HEK293 (cell line): ENCODE data around the gene DUSP22.
A peak's percentile ranks its signal among the peaks of the same experiment; 100 is the strongest.

ENCODE experiments used
- CTCF ChIA-PET: fragments of 350-600 bp; formaldehyde crosslinking; extraction: SDS; loops from one replicate; lab custom pipeline; 2021; ENCODE audit warnings: antibody characterized with exemption; lab: Yijun Ruan, JAX
- POLR2A ChIA-PET: fragments of 300-600 bp; formaldehyde crosslinking; extraction: SDS; loops from one replicate; lab custom pipeline; 2020; ENCODE audit warnings: antibody characterized with exemption, inconsistent platforms; lab: Yijun Ruan, JAX
- H3K27ac ChIP-seq: fragments of 200-500 bp; sonication (Bioruptor generic); 2 replicates; pipeline ENCODE4 v1.5.1; 2014; ENCODE audit warnings: low read depth, low read length, control low read depth, inconsistent platforms; ENCODE audit errors: extremely low read depth
- H3K36me3 ChIP-seq, 2 experiments: fragments of 200-500 bp in 1 of 2; sonication (Bioruptor generic) in 1 of 2; 1 replicate in 1 of 2; 2 replicates in 1 of 2; pipeline ENCODE4 v1.5.1; 2014 to 2017; ENCODE audit warnings: inconsistent platforms in 2 of 2, low read length in 2 of 2; ENCODE audit not compliant: control insufficient read depth in 2 of 2, insufficient read depth in 1 of 2
- H3K4me1 ChIP-seq: fragments of 200-500 bp; sonication (Bioruptor generic); 2 replicates; pipeline ENCODE4 v1.5.1; 2014; ENCODE audit warnings: mild to moderate bottlenecking, low read length, inconsistent platforms; ENCODE audit not compliant: control insufficient read depth, insufficient read depth
- H3K4me3 ChIP-seq: 2 replicates; pipeline ENCODE4 v1.5.1; 2011; ENCODE audit warnings: low read depth, mild to moderate bottlenecking, control low read depth, low read length, moderate library complexity
- H3K9me3 ChIP-seq: fragments of 200-500 bp; sonication (Bioruptor generic); 2 replicates; pipeline ENCODE4 v1.5.1; 2014; ENCODE audit warnings: low read depth, low read length, inconsistent platforms; ENCODE audit not compliant: control insufficient read depth, insufficient read depth
- ELK4 ChIP-seq: IDR thresholded peaks from 2 replicates; pipeline ENCODE4 v1.6.1; 2011; ENCODE audit warnings: mild to moderate bottlenecking, low read depth, low read length, borderline replicate concordance
- FEZF1 ChIP-seq: fragments of 450-650 bp; formaldehyde crosslinking; IDR thresholded peaks from 2 replicates; pipeline ENCODE4 v1.5.1; 2016; ENCODE audit warnings: missing biosample characterization, missing genetic modification characterization
- GLIS1 ChIP-seq: fragments of 450-650 bp; formaldehyde crosslinking; IDR thresholded peaks from 2 replicates; pipeline ENCODE4 v1.5.1; 2016; ENCODE audit warnings: missing biosample characterization, missing genetic modification characterization
- HOXC10 ChIP-seq: sonication (generic); formaldehyde crosslinking; IDR thresholded peaks from 2 replicates; pipeline ENCODE4 v1.8.1; 2023; ENCODE audit warnings: mild to moderate bottlenecking, missing genetic modification reagents
- KLF9 ChIP-seq: fragments of 450-650 bp; formaldehyde crosslinking; IDR thresholded peaks from 2 replicates; pipeline ENCODE4 v1.5.1; 2016; ENCODE audit warnings: missing biosample characterization, missing genetic modification characterization, low read depth
- SCRT2 ChIP-seq: fragments of 450-650 bp; formaldehyde crosslinking; IDR thresholded peaks from 2 replicates; pipeline ENCODE4 v1.5.1; 2016; ENCODE audit warnings: missing biosample characterization, missing genetic modification characterization
- ZBTB20 ChIP-seq: fragments of 450-650 bp; formaldehyde crosslinking; IDR thresholded peaks from 2 replicates; pipeline ENCODE4 v1.5.1; 2016; ENCODE audit warnings: missing biosample characterization, missing genetic modification characterization
- ZBTB44 ChIP-seq: fragments of 450-650 bp; IDR thresholded peaks from 2 replicates; pipeline ENCODE4 v1.5.1; 2018; ENCODE audit warnings: missing biosample characterization, mild to moderate bottlenecking, missing genetic modification characterization
- ZBTB48 ChIP-seq: fragments of 450-650 bp; formaldehyde crosslinking; IDR thresholded peaks from 2 replicates; pipeline ENCODE4 v1.5.1; 2016; ENCODE audit warnings: missing biosample characterization, missing genetic modification characterization
- ZBTB49 ChIP-seq: fragments of 450-650 bp; formaldehyde crosslinking; IDR thresholded peaks from 2 replicates; pipeline ENCODE4 v1.5.1; 2016; ENCODE audit warnings: missing biosample characterization, missing genetic modification characterization, low read depth
- ZBTB7A ChIP-seq: fragments of 450-650 bp; formaldehyde crosslinking; IDR thresholded peaks from 2 replicates; pipeline ENCODE4 v1.5.1; 2016; ENCODE audit warnings: low read depth, missing biosample characterization, missing genetic modification characterization
- ZFP37 ChIP-seq: fragments of 450-650 bp; formaldehyde crosslinking; IDR thresholded peaks from 2 replicates; pipeline ENCODE4 v1.5.1; 2016; ENCODE audit warnings: missing biosample characterization, missing genetic modification characterization
- ZNF148 ChIP-seq: fragments of 450-650 bp; formaldehyde crosslinking; IDR thresholded peaks from 2 replicates; pipeline ENCODE4 v1.5.0; 2017; ENCODE audit warnings: missing biosample characterization, missing genetic modification characterization, borderline replicate concordance
- ZNF202 ChIP-seq: fragments of 450-650 bp; formaldehyde crosslinking; IDR thresholded peaks from 2 replicates; pipeline ENCODE4 v1.5.1; 2016; ENCODE audit warnings: missing biosample characterization, missing genetic modification characterization, borderline replicate concordance
- ZNF324 ChIP-seq: fragments of 450-650 bp; formaldehyde crosslinking; IDR thresholded peaks from 2 replicates; pipeline ENCODE4 v1.5.1; 2016; ENCODE audit warnings: missing biosample characterization, missing genetic modification characterization
- ZNF335 ChIP-seq: fragments of 450-650 bp; formaldehyde crosslinking; conservative IDR thresholded peaks from 2 replicates; pipeline ENCODE4 v1.5.1; 2016; ENCODE audit warnings: missing biosample characterization, missing genetic modification characterization
- ZNF501 ChIP-seq: fragments of 450-650 bp; formaldehyde crosslinking; IDR thresholded peaks from 2 replicates; pipeline ENCODE4 v1.5.1; 2016; ENCODE audit warnings: missing biosample characterization, missing genetic modification characterization
- ZNF600 ChIP-seq: fragments of 450-650 bp; formaldehyde crosslinking; IDR thresholded peaks from 2 replicates; pipeline ENCODE4 v1.5.1; 2016; ENCODE audit warnings: missing biosample characterization, missing genetic modification characterization
- ZNF624 ChIP-seq: fragments of 450-650 bp; formaldehyde crosslinking; IDR thresholded peaks from 2 replicates; pipeline ENCODE4 v1.5.1; 2017; ENCODE audit warnings: missing biosample characterization, missing genetic modification characterization
- ZNF639 ChIP-seq: fragments of 450-650 bp; formaldehyde crosslinking; IDR thresholded peaks from 2 replicates; pipeline ENCODE4 v1.5.1; 2016; ENCODE audit warnings: missing biosample characterization, missing genetic modification characterization
- ZNF701 ChIP-seq: fragments of 450-650 bp; formaldehyde crosslinking; IDR thresholded peaks from 2 replicates; pipeline ENCODE4 v1.5.1; 2016; ENCODE audit warnings: missing biosample characterization, missing genetic modification characterization
- ZNF777 ChIP-seq: fragments of 450-650 bp; formaldehyde crosslinking; IDR thresholded peaks from 2 replicates; pipeline ENCODE4 v1.5.1; 2017; ENCODE audit warnings: missing biosample characterization, missing genetic modification characterization, borderline replicate concordance
- ZSCAN5A ChIP-seq: fragments of 450-650 bp; formaldehyde crosslinking; IDR thresholded peaks from 2 replicates; pipeline ENCODE4 v1.5.1; 2016; ENCODE audit warnings: missing biosample characterization, missing genetic modification characterization

DUSP22 gene

GRCh38 chr6:307874-308273, 15.6 kb downstream of the DUSP22 start:
- TF ChIP-seq GLIS1 (tag by site-specific recombination) = no peak
- no peak for TF ChIP-seq ZNF639 (tag by site-specific recombination)
- peak; percentile 98 for TF ChIP-seq SCRT2
- TF ChIP-seq ZSCAN5A = no peak
- TF ChIP-seq ZNF624 (tag by site-specific recombination) = no peak
- TF ChIP-seq ZBTB49 (tag by site-specific recombination) = no peak
- no peak for TF ChIP-seq ZBTB7A (tag by site-specific recombination)
- TF ChIP-seq ZNF324 (tag by site-specific recombination) = no peak
- no peak for TF ChIP-seq ZFP37 (tag by site-specific recombination)
- TF ChIP-seq ZNF701 = no peak
- no peak for TF ChIP-seq FEZF1 (tag by site-specific recombination)
- TF ChIP-seq ZBTB48 (tag by site-specific recombination) = no peak
- peak; percentile 50; the same call in 1 of the 2 replicates for TF ChIP-seq ZBTB44 (tag by site-specific recombination)
- TF ChIP-seq ELK4 = no peak
- 0 out of 2 replicates have a peak, but pooled peaks have one; percentile 30 for TF ChIP-seq HOXC10 (CRISPR knock-in tag)
- no peak for TF ChIP-seq ZNF202 (tag by site-specific recombination)
- no peak for TF ChIP-seq ZNF148 (tag by site-specific recombination)
- no peak for TF ChIP-seq ZBTB20 (tag by site-specific recombination)
- no peak for TF ChIP-seq ZNF335 (tag by site-specific recombination)
- TF ChIP-seq ZNF501 (tag by site-specific recombination) = no peak
- no peak for TF ChIP-seq ZNF777
- TF ChIP-seq ZNF600 (tag by site-specific recombination) = no peak
- no peak for TF ChIP-seq KLF9
- Histone ChIP-seq H3K27ac (no peak overlapping the region), H3K4me1 (peaks cover 3% of the 10 kb centered on the region), H3K36me3 (no peaks in the 10 kb centered on the region), H3K9me3 (no peaks in the 10 kb centered on the region), H3K4me3 (no peak overlapping the region)
- POLR2A ChIA-PET = no interaction called here
- CTCF ChIA-PET = interaction anchor here (1.0 kb wide), 2 partner anchors 14 to 139 kb away, joined by 3 read pairs; no protein-coding TSS in a partner anchor
